ENCODE data around the gene SPRR4.

The SPRR4 gene

GRCh38 chr1:152970495-152970894 lies at the start of gene SPRR4:
Gene SPRR4 (plus strand): TSS chr1:152970648. CDS start chr1:152971891, 1,243 bp downstream.
- DNase-seq (ENCODE audit: extremely low read depth in 1 of 2, low read depth in 1 of 2), result no peak

GRCh38 chr1:152924191-152924590 lies 46.3 kb upstream of the SPRR4 start:
- DNase-seq (ENCODE audit: extremely low read depth in 1 of 2, low read depth in 1 of 2), result no peak

- no peak for DNase-seq (ENCODE audit: extremely low read depth in 1 of 2, low read depth in 1 of 2)
Observed at GRCh38 chr1:152926091-152926490, 44.4 kb upstream of the SPRR4 start.

GRCh38 chr1:152928671-152929070 lies 41.8 kb upstream of the SPRR4 start:
- DNase-seq (ENCODE audit: extremely low read depth in 1 of 2, low read depth in 1 of 2), result no peak

- no peak for DNase-seq (ENCODE audit: extremely low read depth in 1 of 2, low read depth in 1 of 2)
Observed at GRCh38 chr1:152932170-152932811, 38.2 kb upstream of the SPRR4 start.

- DNase-seq (ENCODE audit: extremely low read depth in 1 of 2, low read depth in 1 of 2), result no peak
Observed at GRCh38 chr1:152933196-152933595, 37.3 kb upstream of the SPRR4 start.

- no peak for DNase-seq (ENCODE audit: extremely low read depth in 1 of 2, low read depth in 1 of 2)
Observed at GRCh38 chr1:152940614-152941013, 29.8 kb upstream of the SPRR4 start.

- DNase-seq (ENCODE audit: extremely low read depth in 1 of 2, low read depth in 1 of 2), result no peak
Observed at GRCh38 chr1:152941037-152941711, 29.3 kb upstream of the SPRR4 start.

GRCh38 chr1:152942161-152942560 lies 28.3 kb upstream of the SPRR4 start:
- no peak for DNase-seq (ENCODE audit: extremely low read depth in 1 of 2, low read depth in 1 of 2)

GRCh38 chr1:152946248-152946647 lies 24.2 kb upstream of the SPRR4 start:
- no peak for DNase-seq (ENCODE audit: extremely low read depth in 1 of 2, low read depth in 1 of 2)

GRCh38 chr1:152946651-152947256 lies 23.7 kb upstream of the SPRR4 start, which contains the start of gene SPRR5:
Gene SPRR5 (plus strand): TSS chr1:152947206. CDS start chr1:152948555, 1,349 bp downstream.
- no peak for DNase-seq (ENCODE audit: extremely low read depth in 1 of 2, low read depth in 1 of 2)

GRCh38 chr1:152951711-152952110 lies 18.7 kb upstream of the SPRR4 start:
- no peak for DNase-seq (ENCODE audit: extremely low read depth in 1 of 2, low read depth in 1 of 2)

- no peak for DNase-seq (ENCODE audit: extremely low read depth in 1 of 2, low read depth in 1 of 2)
Observed at GRCh38 chr1:152953761-152954160, 16.7 kb upstream of the SPRR4 start.

GRCh38 chr1:152954436-152954835 lies 16.0 kb upstream of the SPRR4 start:
- no peak for DNase-seq (ENCODE audit: extremely low read depth in 1 of 2, low read depth in 1 of 2)

GRCh38 chr1:152957561-152957960 lies 12.9 kb upstream of the SPRR4 start:
- no peak for DNase-seq (ENCODE audit: extremely low read depth in 1 of 2, low read depth in 1 of 2)

GRCh38 chr1:152959273-152959672 lies 11.2 kb upstream of the SPRR4 start:
- DNase-seq (ENCODE audit: extremely low read depth in 1 of 2, low read depth in 1 of 2), result no peak

- no peak for DNase-seq (ENCODE audit: extremely low read depth in 1 of 2, low read depth in 1 of 2)
Observed at GRCh38 chr1:152959801-152960451, 10.5 kb upstream of the SPRR4 start.

- DNase-seq (ENCODE audit: extremely low read depth in 1 of 2, low read depth in 1 of 2), result no peak
Observed at GRCh38 chr1:152960452-152961044, 9.9 kb upstream of the SPRR4 start.

- no peak for DNase-seq (ENCODE audit: extremely low read depth in 1 of 2, low read depth in 1 of 2)
Observed at GRCh38 chr1:152961226-152961891, 9.1 kb upstream of the SPRR4 start.

- DNase-seq (ENCODE audit: extremely low read depth in 1 of 2, low read depth in 1 of 2), result no peak
Observed at GRCh38 chr1:152962876-152963415, 7.5 kb upstream of the SPRR4 start.
